Chondrocyte (in vitro differentiated cells): ENCODE data around the gene ARID4A. TPM values are rescaled to one million over a fixed set of nuclear protein-coding genes. Genes with fewer than 3 reads are reported as not detected.

ENCODE experiments used
- DNase-seq: peaks from one replicate; pipeline ENCODE4 v3.0.0; 2021; ENCODE audit warnings: mixed read lengths, low spot score
- H3K27ac Mint-ChIP-seq: one replicate; pipeline ENCODE4 v1.8.0; 2021; ENCODE audit warnings: mild to moderate bottlenecking, moderate library complexity, mixed read lengths; ENCODE audit not compliant: unreplicated experiment
- H3K27me3 Mint-ChIP-seq: 2 replicates; pipeline ENCODE4 v1.8.0; 2021; ENCODE audit warnings: low read depth, mixed read lengths
- H3K36me3 Mint-ChIP-seq: 2 replicates; pipeline ENCODE4 v1.8.0; 2021; ENCODE audit warnings: low read depth, mixed read lengths
- H3K4me1 Mint-ChIP-seq: 2 replicates; pipeline ENCODE4 v1.8.0; 2021; ENCODE audit warnings: low read depth, mild to moderate bottlenecking, mixed read lengths
- H3K4me3 Mint-ChIP-seq: one replicate; pipeline ENCODE4 v1.8.0; 2021; ENCODE audit warnings: mild to moderate bottlenecking, moderate library complexity, mixed read lengths; ENCODE audit not compliant: unreplicated experiment
- H3K9me3 Mint-ChIP-seq: 2 replicates; pipeline ENCODE4 v1.8.0; 2021; ENCODE audit warnings: low read depth, mixed read lengths
- total RNA-seq: library from RNA; stranded (reverse); gene quantifications from 3 replicates; pipeline ENCODE4 v1.2.1, GENCODE V29; 2021
- TF ChIP-seq, protein P1 (sequence below): fragments of 200-600 bp; sonication (generic); IDR thresholded peaks from 2 replicates; pipeline ENCODE4 v1.5.0; 2021; ENCODE audit warnings: antibody characterized with exemption, mild to moderate bottlenecking, moderate library complexity

ARID4A gene
- total RNA-seq, 1 donor from 2014 or later: 14.0 TPM

DNA sequence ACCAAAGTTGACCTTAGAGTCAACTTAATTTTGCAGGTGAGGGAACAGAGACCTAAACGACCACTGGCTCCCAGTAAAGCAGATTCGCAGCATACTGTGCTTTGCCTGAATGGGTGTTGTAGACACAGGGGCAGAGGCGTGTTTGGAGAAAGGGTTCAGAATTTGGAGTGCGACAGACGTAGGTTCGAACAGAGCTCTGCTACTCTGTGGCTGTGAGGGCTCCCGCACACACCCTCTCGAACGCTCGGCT lies 97.1 kb downstream of the ARID4A start:
- H3K9me3 Mint-ChIP-seq: no peaks in the 10 kb centered on the region
- H3K27me3 Mint-ChIP-seq: no peaks in the 10 kb centered on the region
- no peak overlapping the region for H3K27ac Mint-ChIP-seq
- no peaks in the 10 kb centered on the region for H3K36me3 Mint-ChIP-seq
- TF ChIP-seq, protein P1, sequence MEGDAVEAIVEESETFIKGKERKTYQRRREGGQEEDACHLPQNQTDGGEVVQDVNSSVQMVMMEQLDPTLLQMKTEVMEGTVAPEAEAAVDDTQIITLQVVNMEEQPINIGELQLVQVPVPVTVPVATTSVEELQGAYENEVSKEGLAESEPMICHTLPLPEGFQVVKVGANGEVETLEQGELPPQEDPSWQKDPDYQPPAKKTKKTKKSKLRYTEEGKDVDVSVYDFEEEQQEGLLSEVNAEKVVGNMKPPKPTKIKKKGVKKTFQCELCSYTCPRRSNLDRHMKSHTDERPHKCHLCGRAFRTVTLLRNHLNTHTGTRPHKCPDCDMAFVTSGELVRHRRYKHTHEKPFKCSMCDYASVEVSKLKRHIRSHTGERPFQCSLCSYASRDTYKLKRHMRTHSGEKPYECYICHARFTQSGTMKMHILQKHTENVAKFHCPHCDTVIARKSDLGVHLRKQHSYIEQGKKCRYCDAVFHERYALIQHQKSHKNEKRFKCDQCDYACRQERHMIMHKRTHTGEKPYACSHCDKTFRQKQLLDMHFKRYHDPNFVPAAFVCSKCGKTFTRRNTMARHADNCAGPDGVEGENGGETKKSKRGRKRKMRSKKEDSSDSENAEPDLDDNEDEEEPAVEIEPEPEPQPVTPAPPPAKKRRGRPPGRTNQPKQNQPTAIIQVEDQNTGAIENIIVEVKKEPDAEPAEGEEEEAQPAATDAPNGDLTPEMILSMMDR: no peak
- H3K4me3 Mint-ChIP-seq: peak overlapping the region; percentile 66
- DNase-seq: no peak
- H3K4me1 Mint-ChIP-seq: peaks cover 7% of the 10 kb centered on the region

DNA sequence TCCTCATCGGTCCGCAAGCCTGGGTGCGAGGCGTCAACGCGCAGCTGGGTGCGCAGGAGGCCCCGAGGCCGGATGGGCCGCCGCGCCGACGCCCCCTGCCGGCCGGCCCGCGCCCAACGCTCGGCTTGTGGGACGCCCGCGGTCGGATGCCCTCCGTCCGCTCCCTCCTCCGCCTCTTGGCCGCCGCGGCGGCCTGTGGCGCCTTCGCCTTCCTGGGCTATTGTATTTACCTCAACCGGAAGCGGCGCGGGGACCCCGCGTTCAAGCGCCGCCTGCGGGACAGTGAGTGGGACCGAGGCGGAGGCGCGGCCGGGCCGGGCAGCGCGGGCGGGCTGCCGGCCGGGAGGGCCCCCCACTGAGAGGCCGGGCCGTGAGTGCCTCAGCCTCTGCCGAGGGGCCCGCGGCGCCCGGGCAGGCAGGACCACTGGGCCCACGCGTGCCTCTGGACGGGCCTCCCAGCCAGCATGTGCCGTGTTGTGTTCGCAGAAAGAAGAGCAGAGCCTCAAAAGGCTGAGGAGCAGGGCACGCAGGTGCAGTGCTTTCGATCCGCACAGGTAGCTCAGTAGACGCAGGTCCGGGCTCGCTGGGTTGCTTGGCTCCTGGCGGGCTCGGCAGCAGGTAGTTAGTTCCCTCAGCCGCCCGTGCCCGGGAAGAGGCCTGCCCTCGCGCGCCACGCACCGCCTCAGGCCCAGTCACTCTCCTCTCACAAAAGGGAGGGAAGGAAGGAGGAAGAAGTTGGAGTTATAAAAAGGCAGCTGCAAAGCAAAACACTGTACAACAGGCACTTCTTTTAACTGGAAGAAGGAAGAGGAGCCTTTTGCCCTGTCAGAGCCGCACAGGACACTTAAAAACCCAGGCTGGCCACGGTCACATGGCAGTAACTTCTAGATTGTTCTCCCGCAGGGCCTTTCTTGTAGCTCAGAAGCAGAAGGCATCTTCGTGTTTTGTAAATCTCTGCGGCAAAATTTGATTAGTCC lies 97.7 kb downstream of the ARID4A start, which contains the start of gene TOMM20L:
Gene TOMM20L, plus strand, starts transcription at position 119 of the 977 bp plus-strand sequence. Its CDS starts 28 bp downstream, at position 147.
- Mint-ChIP-seq H3K27me3 (no peaks in the 10 kb centered on the region), H3K9me3 (no peaks in the 10 kb centered on the region), H3K36me3 (no peaks in the 10 kb centered on the region), H3K4me3 (peak within 1 kb of the TSS; percentile 66), H3K4me1 (peaks cover 7% of the 10 kb centered on the region), H3K27ac (no peak within 1 kb of the TSS)
- TF ChIP-seq, protein P1: peak; percentile 99
- peak; percentile 94 for DNase-seq

DNA sequence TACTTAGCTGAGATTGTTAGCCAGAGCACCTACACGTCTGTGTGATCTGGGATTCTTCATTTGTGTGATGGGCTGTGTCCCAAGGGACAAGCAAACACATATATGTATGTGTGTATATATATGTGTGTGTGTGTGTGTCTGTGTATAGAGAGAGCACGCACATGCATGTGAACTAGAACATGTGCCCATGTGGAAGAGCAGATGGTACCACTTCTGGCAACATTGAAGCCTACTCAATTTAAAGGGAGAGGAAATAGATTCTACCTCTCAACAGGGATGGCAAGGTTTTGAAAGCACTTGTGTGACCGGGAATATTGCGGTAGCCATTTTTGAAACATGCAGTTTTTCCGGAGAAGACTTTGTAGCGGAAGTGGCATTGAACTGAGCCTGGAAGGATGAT lies 98.8 kb downstream of the ARID4A start:
- H3K4me3 Mint-ChIP-seq: no peak overlapping the region
- no peak for DNase-seq
- H3K36me3 Mint-ChIP-seq: no peaks in the 10 kb centered on the region
- no peak overlapping the region for H3K27ac Mint-ChIP-seq
- no peaks in the 10 kb centered on the region for H3K9me3 Mint-ChIP-seq
- peaks cover 7% of the 10 kb centered on the region for H3K4me1 Mint-ChIP-seq
- H3K27me3 Mint-ChIP-seq: no peaks in the 10 kb centered on the region
- TF ChIP-seq, protein P1: no peak

DNA sequence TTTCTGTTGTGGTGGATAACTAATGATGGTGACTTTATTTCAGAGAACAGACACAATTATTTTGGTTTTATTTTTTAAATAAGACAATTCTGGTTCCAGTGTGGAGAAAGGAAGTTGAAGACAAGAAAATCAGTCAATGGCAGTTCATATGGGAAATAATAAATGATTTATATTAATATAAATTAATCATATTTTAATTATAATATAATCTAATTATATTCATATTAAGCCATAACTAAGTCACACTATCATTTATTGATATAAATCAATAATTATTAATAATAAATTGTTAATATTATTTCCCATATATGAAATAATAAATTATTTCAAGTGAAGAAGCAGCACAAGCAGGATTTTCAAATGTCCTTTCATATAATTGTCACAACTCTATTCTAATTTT lies 100.1 kb downstream of the ARID4A start:
- Mint-ChIP-seq H3K4me3 (no peak overlapping the region), H3K9me3 (no peaks in the 10 kb centered on the region), H3K36me3 (no peaks in the 10 kb centered on the region), H3K27ac (no peak overlapping the region), H3K4me1 (peaks cover 7% of the 10 kb centered on the region), H3K27me3 (no peaks in the 10 kb centered on the region)
- DNase-seq: no peak
- TF ChIP-seq, protein P1: no peak

DNA sequence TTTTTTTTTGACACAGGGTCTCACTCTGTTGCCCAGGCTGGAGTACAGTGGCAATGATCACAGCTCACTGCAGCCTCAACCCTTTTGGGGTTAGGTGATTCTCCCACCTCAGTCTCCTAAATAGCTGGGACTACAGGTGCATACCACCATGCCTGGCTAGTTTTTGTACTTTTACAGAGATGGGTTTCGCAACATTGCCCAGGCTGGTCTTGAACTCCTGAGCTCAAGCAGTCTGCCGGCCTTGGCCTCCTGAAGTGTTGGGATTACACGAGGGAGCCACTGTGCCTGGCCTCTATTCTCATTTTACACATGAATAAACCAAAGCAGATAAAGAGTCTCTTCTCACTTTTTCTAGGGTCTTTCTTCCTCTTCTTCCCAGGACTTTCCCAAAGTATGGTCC lies 100.5 kb downstream of the ARID4A start:
- H3K36me3 Mint-ChIP-seq: no peaks in the 10 kb centered on the region
- H3K9me3 Mint-ChIP-seq: no peaks in the 10 kb centered on the region
- H3K4me3 Mint-ChIP-seq: no peak overlapping the region
- H3K4me1 Mint-ChIP-seq: peaks cover 7% of the 10 kb centered on the region
- no peaks in the 10 kb centered on the region for H3K27me3 Mint-ChIP-seq
- TF ChIP-seq, protein P1: no peak
- no peak for DNase-seq
- H3K27ac Mint-ChIP-seq: no peak overlapping the region
